Measurements from ENCODE around the gene BAG1. TPM values are rescaled to one million over a fixed set of nuclear protein-coding genes. Genes with fewer than 3 reads are reported as not detected.

Gene BAG1
- total and polyA plus RNA-seq, 2 experiments from 2014 or later, result 44.7 to 55.4 TPM

DNA sequence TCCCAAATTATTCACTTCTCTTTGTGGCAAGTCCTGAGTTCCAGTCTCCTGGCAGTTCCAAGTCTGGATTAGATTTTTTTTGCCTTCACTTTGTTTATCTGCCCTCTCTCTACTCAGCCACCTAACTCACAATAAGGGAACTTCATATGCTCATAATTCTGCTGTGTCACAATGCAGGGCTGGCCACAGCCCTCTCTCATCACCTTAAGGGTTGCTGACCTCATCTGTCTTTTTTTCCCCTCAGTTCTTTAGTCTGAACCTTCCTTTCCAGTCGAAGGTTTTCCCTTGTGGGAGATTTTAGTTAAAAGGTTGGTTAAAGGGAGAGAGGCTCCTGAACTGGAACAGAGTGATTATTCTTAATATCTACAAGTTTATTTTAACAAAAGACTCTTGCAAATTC is 4.1 kb downstream of the BAG1 start:
- ATAC-seq, result no peak

More for the DNA sequence above, 4.1 kb downstream of the BAG1 start:
- Mint-ChIP-seq H3K27ac (no peak overlapping the region), H3K4me1 (peaks cover 8% of the 10 kb centered on the region; the same call in 2 of the 3 replicates), H3K4me3 (no peak overlapping the region), H3K27me3 (ENCODE audit: insufficient read depth, low read depth, poor library complexity) (peaks cover under 1% of the 10 kb centered on the region), H3K9me3 (no peaks in the 10 kb centered on the region), H3K36me3 (ENCODE audit: low read depth) (peaks cover 74% of the 10 kb centered on the region)
- H3K4me1 ChIP-seq (ENCODE audit: insufficient read depth), result peaks cover under 1% of the 10 kb centered on the region; the same call in 1 of the 2 replicates
- H4K20me1 ChIP-seq (replicated peaks; ENCODE audit: insufficient read depth), result peaks cover 19% of the 10 kb centered on the region; the same call in 1 of the 2 replicates
- no peak overlapping the region for H3K27ac ChIP-seq (ENCODE audit: low read depth)
- no peaks in the 10 kb centered on the region for H3K9me2 ChIP-seq (ENCODE audit: insufficient read depth)
- no peak overlapping the region for H3K4me3 ChIP-seq
- H3K36me3 ChIP-seq (ENCODE audit: insufficient read depth), result peaks cover 70% of the 10 kb centered on the region
- H3K4me2 ChIP-seq, result no peak overlapping the region
- no peaks in the 10 kb centered on the region for H3K27me3 ChIP-seq (ENCODE audit: insufficient read depth)
- no peak for DNase-seq (ENCODE audit: low spot score)
- peaks cover 33% of the 10 kb centered on the region for H3K79me2 ChIP-seq (replicated peaks; ENCODE audit: insufficient read depth)
- TF ChIP-seq CREB1 (CRISPR knock-in tag; IDR thresholded peaks at IDR 0.05; ENCODE audit: low read depth) (no peak), NANOG (IDR thresholded peaks at IDR 0.05; ENCODE audit: borderline replicate concordance) (no peak), JUNB (IDR thresholded peaks at IDR 0.05; ENCODE audit: unreplicated experiment) (no peak), ZNF331 (CRISPR knock-in tag; IDR thresholded peaks at IDR 0.05; ENCODE audit: low read depth) (no peak), EZH2 (IDR thresholded peaks at IDR 0.05; ENCODE audit: low read depth, unreplicated experiment) (no peak), ETS1 (IDR thresholded peaks at IDR 0.05) (no peak), STAT1 (IDR thresholded peaks at IDR 0.05; ENCODE audit: unreplicated experiment) (no peak), EZH2phosphoT487 (IDR thresholded peaks at IDR 0.05; ENCODE audit: unreplicated experiment) (no peak), POLR2AphosphoS5 (IDR thresholded peaks at IDR 0.05; ENCODE audit: low read depth) (no peak), ZNF114 (CRISPR knock-in tag; IDR thresholded peaks at IDR 0.05) (no peak)
- TF ChIP-seq, protein P1, sequence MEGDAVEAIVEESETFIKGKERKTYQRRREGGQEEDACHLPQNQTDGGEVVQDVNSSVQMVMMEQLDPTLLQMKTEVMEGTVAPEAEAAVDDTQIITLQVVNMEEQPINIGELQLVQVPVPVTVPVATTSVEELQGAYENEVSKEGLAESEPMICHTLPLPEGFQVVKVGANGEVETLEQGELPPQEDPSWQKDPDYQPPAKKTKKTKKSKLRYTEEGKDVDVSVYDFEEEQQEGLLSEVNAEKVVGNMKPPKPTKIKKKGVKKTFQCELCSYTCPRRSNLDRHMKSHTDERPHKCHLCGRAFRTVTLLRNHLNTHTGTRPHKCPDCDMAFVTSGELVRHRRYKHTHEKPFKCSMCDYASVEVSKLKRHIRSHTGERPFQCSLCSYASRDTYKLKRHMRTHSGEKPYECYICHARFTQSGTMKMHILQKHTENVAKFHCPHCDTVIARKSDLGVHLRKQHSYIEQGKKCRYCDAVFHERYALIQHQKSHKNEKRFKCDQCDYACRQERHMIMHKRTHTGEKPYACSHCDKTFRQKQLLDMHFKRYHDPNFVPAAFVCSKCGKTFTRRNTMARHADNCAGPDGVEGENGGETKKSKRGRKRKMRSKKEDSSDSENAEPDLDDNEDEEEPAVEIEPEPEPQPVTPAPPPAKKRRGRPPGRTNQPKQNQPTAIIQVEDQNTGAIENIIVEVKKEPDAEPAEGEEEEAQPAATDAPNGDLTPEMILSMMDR (conservative IDR thresholded peaks at IDR 0.05; ENCODE audit: low read depth in 2 of 2), result no peak
- TF ChIP-seq, protein P2, sequence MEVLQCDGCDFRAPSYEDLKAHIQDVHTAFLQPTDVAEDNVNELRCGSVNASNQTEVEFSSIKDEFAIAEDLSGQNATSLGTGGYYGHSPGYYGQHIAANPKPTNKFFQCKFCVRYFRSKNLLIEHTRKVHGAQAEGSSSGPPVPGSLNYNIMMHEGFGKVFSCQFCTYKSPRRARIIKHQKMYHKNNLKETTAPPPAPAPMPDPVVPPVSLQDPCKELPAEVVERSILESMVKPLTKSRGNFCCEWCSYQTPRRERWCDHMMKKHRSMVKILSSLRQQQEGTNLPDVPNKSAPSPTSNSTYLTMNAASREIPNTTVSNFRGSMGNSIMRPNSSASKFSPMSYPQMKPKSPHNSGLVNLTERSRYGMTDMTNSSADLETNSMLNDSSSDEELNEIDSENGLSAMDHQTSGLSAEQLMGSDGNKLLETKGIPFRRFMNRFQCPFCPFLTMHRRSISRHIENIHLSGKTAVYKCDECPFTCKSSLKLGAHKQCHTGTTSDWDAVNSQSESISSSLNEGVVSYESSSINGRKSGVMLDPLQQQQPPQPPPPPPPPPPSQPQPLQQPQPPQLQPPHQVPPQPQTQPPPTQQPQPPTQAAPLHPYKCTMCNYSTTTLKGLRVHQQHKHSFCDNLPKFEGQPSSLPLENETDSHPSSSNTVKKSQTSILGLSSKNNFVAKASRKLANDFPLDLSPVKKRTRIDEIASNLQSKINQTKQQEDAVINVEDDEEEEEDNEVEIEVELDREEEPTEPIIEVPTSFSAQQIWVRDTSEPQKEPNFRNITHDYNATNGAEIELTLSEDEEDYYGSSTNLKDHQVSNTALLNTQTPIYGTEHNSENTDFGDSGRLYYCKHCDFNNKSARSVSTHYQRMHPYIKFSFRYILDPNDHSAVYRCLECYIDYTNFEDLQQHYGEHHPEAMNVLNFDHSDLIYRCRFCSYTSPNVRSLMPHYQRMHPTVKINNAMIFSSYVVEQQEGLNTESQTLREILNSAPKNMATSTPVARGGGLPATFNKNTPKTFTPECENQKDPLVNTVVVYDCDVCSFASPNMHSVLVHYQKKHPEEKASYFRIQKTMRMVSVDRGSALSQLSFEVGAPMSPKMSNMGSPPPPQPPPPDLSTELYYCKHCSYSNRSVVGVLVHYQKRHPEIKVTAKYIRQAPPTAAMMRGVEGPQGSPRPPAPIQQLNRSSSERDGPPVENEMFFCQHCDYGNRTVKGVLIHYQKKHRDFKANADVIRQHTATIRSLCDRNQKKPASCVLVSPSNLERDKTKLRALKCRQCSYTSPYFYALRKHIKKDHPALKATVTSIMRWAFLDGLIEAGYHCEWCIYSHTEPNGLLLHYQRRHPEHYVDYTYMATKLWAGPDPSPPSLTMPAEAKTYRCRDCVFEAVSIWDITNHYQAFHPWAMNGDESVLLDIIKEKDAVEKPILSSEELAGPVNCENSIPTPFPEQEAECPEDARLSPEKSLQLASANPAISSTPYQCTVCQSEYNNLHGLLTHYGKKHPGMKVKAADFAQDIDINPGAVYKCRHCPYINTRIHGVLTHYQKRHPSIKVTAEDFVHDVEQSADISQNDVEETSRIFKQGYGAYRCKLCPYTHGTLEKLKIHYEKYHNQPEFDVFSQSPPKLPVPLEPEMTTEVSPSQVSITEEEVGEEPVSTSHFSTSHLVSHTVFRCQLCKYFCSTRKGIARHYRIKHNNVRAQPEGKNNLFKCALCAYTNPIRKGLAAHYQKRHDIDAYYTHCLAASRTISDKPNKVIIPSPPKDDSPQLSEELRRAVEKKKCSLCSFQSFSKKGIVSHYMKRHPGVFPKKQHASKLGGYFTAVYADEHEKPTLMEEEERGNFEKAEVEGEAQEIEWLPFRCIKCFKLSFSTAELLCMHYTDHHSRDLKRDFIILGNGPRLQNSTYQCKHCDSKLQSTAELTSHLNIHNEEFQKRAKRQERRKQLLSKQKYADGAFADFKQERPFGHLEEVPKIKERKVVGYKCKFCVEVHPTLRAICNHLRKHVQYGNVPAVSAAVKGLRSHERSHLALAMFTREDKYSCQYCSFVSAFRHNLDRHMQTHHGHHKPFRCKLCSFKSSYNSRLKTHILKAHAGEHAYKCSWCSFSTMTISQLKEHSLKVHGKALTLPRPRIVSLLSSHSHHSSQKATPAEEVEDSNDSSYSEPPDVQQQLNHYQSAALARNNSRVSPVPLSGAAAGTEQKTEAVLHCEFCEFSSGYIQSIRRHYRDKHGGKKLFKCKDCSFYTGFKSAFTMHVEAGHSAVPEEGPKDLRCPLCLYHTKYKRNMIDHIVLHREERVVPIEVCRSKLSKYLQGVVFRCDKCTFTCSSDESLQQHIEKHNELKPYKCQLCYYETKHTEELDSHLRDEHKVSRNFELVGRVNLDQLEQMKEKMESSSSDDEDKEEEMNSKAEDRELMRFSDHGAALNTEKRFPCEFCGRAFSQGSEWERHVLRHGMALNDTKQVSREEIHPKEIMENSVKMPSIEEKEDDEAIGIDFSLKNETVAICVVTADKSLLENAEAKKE (CRISPR knock-in tag; IDR thresholded peaks at IDR 0.05), result no peak
- TF ChIP-seq, protein P3, sequence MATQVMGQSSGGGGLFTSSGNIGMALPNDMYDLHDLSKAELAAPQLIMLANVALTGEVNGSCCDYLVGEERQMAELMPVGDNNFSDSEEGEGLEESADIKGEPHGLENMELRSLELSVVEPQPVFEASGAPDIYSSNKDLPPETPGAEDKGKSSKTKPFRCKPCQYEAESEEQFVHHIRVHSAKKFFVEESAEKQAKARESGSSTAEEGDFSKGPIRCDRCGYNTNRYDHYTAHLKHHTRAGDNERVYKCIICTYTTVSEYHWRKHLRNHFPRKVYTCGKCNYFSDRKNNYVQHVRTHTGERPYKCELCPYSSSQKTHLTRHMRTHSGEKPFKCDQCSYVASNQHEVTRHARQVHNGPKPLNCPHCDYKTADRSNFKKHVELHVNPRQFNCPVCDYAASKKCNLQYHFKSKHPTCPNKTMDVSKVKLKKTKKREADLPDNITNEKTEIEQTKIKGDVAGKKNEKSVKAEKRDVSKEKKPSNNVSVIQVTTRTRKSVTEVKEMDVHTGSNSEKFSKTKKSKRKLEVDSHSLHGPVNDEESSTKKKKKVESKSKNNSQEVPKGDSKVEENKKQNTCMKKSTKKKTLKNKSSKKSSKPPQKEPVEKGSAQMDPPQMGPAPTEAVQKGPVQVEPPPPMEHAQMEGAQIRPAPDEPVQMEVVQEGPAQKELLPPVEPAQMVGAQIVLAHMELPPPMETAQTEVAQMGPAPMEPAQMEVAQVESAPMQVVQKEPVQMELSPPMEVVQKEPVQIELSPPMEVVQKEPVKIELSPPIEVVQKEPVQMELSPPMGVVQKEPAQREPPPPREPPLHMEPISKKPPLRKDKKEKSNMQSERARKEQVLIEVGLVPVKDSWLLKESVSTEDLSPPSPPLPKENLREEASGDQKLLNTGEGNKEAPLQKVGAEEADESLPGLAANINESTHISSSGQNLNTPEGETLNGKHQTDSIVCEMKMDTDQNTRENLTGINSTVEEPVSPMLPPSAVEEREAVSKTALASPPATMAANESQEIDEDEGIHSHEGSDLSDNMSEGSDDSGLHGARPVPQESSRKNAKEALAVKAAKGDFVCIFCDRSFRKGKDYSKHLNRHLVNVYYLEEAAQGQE (IDR thresholded peaks at IDR 0.05; ENCODE audit: unreplicated experiment), result no peak
- no peaks in the 10 kb centered on the region for H3F3A ChIP-seq (replicated peaks; ENCODE audit: low read depth)
- no peak overlapping the region for H2AFZ ChIP-seq
